Loucy (cell line): ENCODE measurements around the gene PAPPA2.

Experiments used
- CTCF ChIP-seq: fragments of 200-600 bp; sonication (generic); conservative IDR thresholded peaks from 2 replicates; pipeline ENCODE4 v1.5.1; 2014; ENCODE audit warnings: mild to moderate bottlenecking, antibody characterized with exemption, low read length
- EZH2phosphoT487 ChIP-seq: fragments of 200-600 bp; IDR thresholded peaks from 2 replicates; pipeline ENCODE4 v1.6.1; 2018; ENCODE audit warnings: antibody characterized with exemption, mild to moderate bottlenecking, moderate library complexity, borderline replicate concordance

GRCh38 chr1:176522310-176522845, 59.4 kb downstream of the PAPPA2 start:
- TF ChIP-seq CTCF = no peak
- no peak for TF ChIP-seq EZH2phosphoT487
